K562 (cell line): ENCODE data around the gene NEUROG1. TPM values are rescaled to one million over a fixed set of nuclear protein-coding genes. Genes with fewer than 3 reads are reported as not detected.
A peak's percentile ranks its signal among the peaks of the same experiment; 100 is the strongest.

ENCODE experiments used
- ATAC-seq: fragments of 200-7000 bp; cut with Tn5 transposase; 3 replicates; pipeline ENCODE4 v1.9.1; 2020; ENCODE audit warnings: moderate library complexity
- BruUV-seq: library from RNA; stranded (reverse); fragments of 400-500 nt; replicated peaks from 2 replicates; lab custom pipeline; 2021; lab: Mats Ljungman, UMichigan
- CTCF ChIA-PET: fragments of 300-600 bp; formaldehyde crosslinking; extraction: SDS; loops from one replicate; lab custom pipeline; 2021; ENCODE audit warnings: low intra/inter-chr PET ratio; lab: Yijun Ruan, JAX
- POLR2A ChIA-PET: fragments of 300-600, 350-650 bp; sonication (Branson Sonifier 250); formaldehyde crosslinking; extraction: SDS; loops from one replicate; lab custom pipeline; 2021; ENCODE audit warnings: antibody characterized with exemption, inconsistent platforms; lab: Yijun Ruan, JAX
- DNase-seq, 4 experiments: peaks; one replicate each; pipeline versions ENCODE4 v3.0.0 to v3.0.0-alpha.2; 2011 to 2018; ENCODE audit warnings: low spot score in 3 of 4, mixed read lengths in 3 of 4; ENCODE audit errors: extremely low read depth in 1 of 4
- FAIRE-seq: peaks from 2 replicates; lab custom pipeline; 2011; peaks lifted over from hg19 to GRCh38; lab: Jason Lieb, UNC
- H2AFZ ChIP-seq: 2 replicates; pipeline ENCODE4 v1.6.0; 2011; ENCODE audit warnings: low read depth, low read length, control low read depth, inconsistent platforms
- H3K27ac ChIP-seq: fragments of 200-600 bp; 3 replicates; pipeline ENCODE4 v1.8.0; 2011; ENCODE audit warnings: low read depth, mild to moderate bottlenecking, control low read depth, inconsistent platforms, low read length, moderate library complexity, mixed read lengths; ENCODE audit errors: extremely low read depth
- H3K27me3 ChIP-seq, 2 experiments: fragments of 300-600 bp in 1 of 2; 2 replicates in 1 of 2; 3 replicates in 1 of 2; pipeline versions ENCODE4 v1.6.0 to v1.8.0; 2011; ENCODE audit warnings: inconsistent platforms in 2 of 2, low read length in 2 of 2, mild to moderate bottlenecking in 1 of 2, mixed read lengths in 1 of 2, moderate library complexity in 1 of 2; ENCODE audit not compliant: control insufficient read depth in 2 of 2, insufficient read depth in 2 of 2
- H3K36me3 ChIP-seq: fragments of 300-600 bp; 3 replicates; pipeline ENCODE4 v1.8.0; 2011; ENCODE audit warnings: mild to moderate bottlenecking, low read length, inconsistent platforms; ENCODE audit not compliant: control insufficient read depth, insufficient read depth
- H3K4me1 ChIP-seq, 2 experiments: fragments of 200-600 bp in 1 of 2; replicated peaks in 1 of 2; 2 replicates in 1 of 2; 3 replicates in 1 of 2; pipeline versions ENCODE4 v1.5.1 to v1.8.0; 2011; ENCODE audit warnings: inconsistent platforms in 2 of 2, low read length in 2 of 2, mild to moderate bottlenecking in 1 of 2, mixed read lengths in 1 of 2, moderate library complexity in 1 of 2; ENCODE audit not compliant: control insufficient read depth in 2 of 2, insufficient read depth in 2 of 2
- H3K4me2 ChIP-seq: 2 replicates; pipeline ENCODE4 v1.6.1; 2011; ENCODE audit warnings: low read length, control low read depth, inconsistent platforms, mixed read lengths; ENCODE audit not compliant: insufficient read depth
- H3K4me3 ChIP-seq: fragments of 200-600 bp; sonication (generic), shearing (Covaris generic); 2 replicates; pipeline ENCODE4 v1.5.1; 2016; ENCODE audit warnings: control low read depth, inconsistent platforms
- H3K79me2 ChIP-seq: fragments of 200-600 bp; 3 replicates; pipeline ENCODE4 v1.8.0; 2011; ENCODE audit warnings: low read length, inconsistent platforms; ENCODE audit not compliant: control insufficient read depth, insufficient read depth
- H3K9ac ChIP-seq, 2 experiments: 2 replicates each; pipeline versions ENCODE4 v1.6.0 to v1.6.1; 2011; ENCODE audit warnings: low read depth in 2 of 2, low read length in 2 of 2, control low read depth in 1 of 2, inconsistent platforms in 1 of 2, mild to moderate bottlenecking in 1 of 2, mixed read lengths in 1 of 2; ENCODE audit not compliant: insufficient read depth in 1 of 2
- H3K9me1 ChIP-seq: one replicate; pipeline ENCODE4 v1.6.0; 2011; ENCODE audit warnings: inconsistent platforms, mild to moderate bottlenecking, low read length, moderate library complexity; ENCODE audit not compliant: control insufficient read depth, insufficient read depth
- H3K9me3 ChIP-seq: replicated peaks from 2 replicates; pipeline ENCODE4 v1.5.1; 2011; ENCODE audit warnings: low read depth, low read length, inconsistent platforms; ENCODE audit not compliant: control insufficient read depth, insufficient read depth
- H4K20me1 ChIP-seq: replicated peaks from 2 replicates; pipeline ENCODE4 v1.6.1; 2011; ENCODE audit warnings: low read length, inconsistent platforms, mixed read lengths; ENCODE audit not compliant: control insufficient read depth, insufficient read depth
- IRF9 ChIP-seq: fragments of 450-650 bp; IDR thresholded peaks from 2 replicates; pipeline ENCODE4 v1.6.1; 2016; ENCODE audit warnings: missing biosample characterization, missing genetic modification characterization
- ZFP36 ChIP-seq: fragments of 150-350 bp; IDR thresholded peaks from 2 replicates; pipeline ENCODE4 v1.6.1; 2018; ENCODE audit warnings: low read length, low read depth; ENCODE audit not compliant: partially characterized antibody
- ZNF431 ChIP-seq: sonication (generic); formaldehyde crosslinking; IDR thresholded peaks from 2 replicates; pipeline ENCODE4 v1.8.0; 2022; ENCODE audit warnings: mild to moderate bottlenecking, missing genetic modification reagents
- ZNF766 ChIP-seq: fragments of 200-800 bp; sonication (Bioruptor generic); conservative IDR thresholded peaks from 2 replicates; pipeline ENCODE4 v1.6.1; 2016; ENCODE audit warnings: missing genetic modification characterization, missing compliant biosample characterization
- WGBS: fragments of 100-300 bp; shearing (Covaris generic); methylation state at CpG from one replicate; pipeline ENCODE4 v1.1.6; 2016; ENCODE audit warnings: low coverage, mixed read lengths; ENCODE audit not compliant: insufficient coverage; ENCODE audit errors: missing lambda C conversion rate; 5-methylcytosine and 5-hydroxymethylcytosine counted together
- in situ Hi-C: fragments of 300-500 bp; cut with MboI; formaldehyde crosslinking; loops from 4 replicates; pipeline ENCODE4 v1.15.0; 2018; ENCODE audit warnings: inconsistent platforms, mixed read lengths
- intact Hi-C: fragments of 100-400 bp; cut with micrococcal nuclease; formaldehyde crosslinking; loops from 2 replicates; pipeline ENCODE4 v1.14.2; 2022
- polyA plus RNA-seq, 8 experiments: library from polyadenylated mRNA; depleted of rRNA in 4 of 8; stranded (reverse) in 5 of 8; unstranded in 3 of 8; fragments of >200 nt; fragmentation: Nextera tagmentation in 2 of 8; fragmentation: Illumina TruSeq in 1 of 8; extraction: Ambion mirVana in 2 of 8; extraction: Trizol in 1 of 8; gene quantifications; 2 replicates each; pipeline versions ENCODE4 v1.2.1 to v1.2.3, GENCODE V29; 2011 to 2014; ENCODE audit warnings: inconsistent platforms in 1 of 8, missing spikeins in 1 of 8
- total RNA-seq, 7 experiments: library from RNA; depleted of rRNA in 6 of 7; stranded (reverse); fragments of >200 nt in 6 of 7; fragmentation: Illumina TruSeq in 2 of 7; extraction: Trizol in 2 of 7; gene quantifications; 2 replicates each; pipeline versions ENCODE4 v1.2.1 to v1.2.3, GENCODE V29; 2011 to 2021; ENCODE audit warnings: low replicate concordance in 1 of 7

Gene NEUROG1
- total and polyA plus RNA-seq, 9 of the 15 experiments (the other 6 are each of a cell fraction or from before 2014, with no cell fraction given): not detected

- H2AFZ ChIP-seq: no peak overlapping the region
- H3K4me2 ChIP-seq: no peak overlapping the region
- intact Hi-C loops: no loop called here
- FAIRE-seq (no peak), ATAC-seq (no peak), DNase-seq (no peak)
- H3K4me1 ChIP-seq: peaks cover 0 to 5% of the 10 kb centered on the region in 2 experiments; a peak in 3 of 5 replicates
- no peaks in the 10 kb centered on the region; the same call in 1 of the 2 replicates for H4K20me1 ChIP-seq
- in situ Hi-C loops: loop anchor here (5.0 kb wide), 1 partner anchor 276 kb away; the partner anchor contains the start of gene SLC25A48
- H3K9me3 ChIP-seq: no peaks in the 10 kb centered on the region
- H3K9ac ChIP-seq: no peak overlapping the region
- 20% methylated on average over 7 of the region's 7 CpGs for WGBS
- no peaks in the 10 kb centered on the region for H3K9me1 ChIP-seq
- ChIA-PET CTCF (interaction anchor here (3.3 kb wide), 1 partner anchor 91 kb away, joined by 14 read pairs; no protein-coding TSS in a partner anchor), POLR2A (no interaction called here)
- H3K27ac ChIP-seq: no peak overlapping the region
- no peaks in the 10 kb centered on the region for H3K36me3 ChIP-seq
- BruUV-seq: no TSS peak
- no peak overlapping the region for H3K4me3 ChIP-seq
- peaks cover 0 to 5% of the 10 kb centered on the region in 2 experiments; a peak in 1 of 5 replicates for H3K27me3 ChIP-seq
- H3K79me2 ChIP-seq: no peaks in the 10 kb centered on the region
- TF ChIP-seq IRF9: no peak
- peak; percentile 25 for TF ChIP-seq ZFP36
- peak; percentile 35; the same call in 1 of the 2 replicates for TF ChIP-seq ZNF431 (CRISPR knock-in tag)
- TF ChIP-seq ZNF766 (CRISPR knock-in tag): peak; percentile 65; the same call in 1 of the 2 replicates
- TF ChIP-seq, all 486 proteins: peak for 3
Measured at GRCh38 chr5:135556620-135557019, 20.9 kb upstream of the NEUROG1 start.
